ENCODE results near the gene BTN3A1.
"Not testable (repeated sequence)": the region's sequence is repeated elsewhere in the genome, so short reads cannot be mapped to it uniquely, and the experiment has no call there.

Gene BTN3A1

DNA sequence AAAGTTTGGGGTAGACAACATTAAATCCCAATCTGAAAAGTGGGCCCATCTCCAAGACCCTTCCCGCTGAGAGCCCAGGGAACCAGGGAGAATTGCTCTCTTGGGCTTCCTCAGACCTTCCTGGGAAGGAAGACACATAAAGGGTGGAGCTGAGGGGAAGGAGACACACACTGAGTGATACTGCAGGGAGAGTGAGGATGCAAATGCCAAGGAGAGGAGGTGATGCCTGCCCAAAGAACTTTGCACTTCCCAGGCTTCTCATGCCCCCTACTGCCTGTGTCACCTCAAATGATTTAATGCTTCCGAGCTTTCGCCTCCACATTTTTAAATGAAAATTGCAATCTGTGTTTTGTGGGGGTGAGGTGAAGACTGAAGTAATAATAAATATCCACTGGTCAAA, 48.2 kb downstream of the BTN3A1 start:
- DNase-seq: no peak

DNA sequence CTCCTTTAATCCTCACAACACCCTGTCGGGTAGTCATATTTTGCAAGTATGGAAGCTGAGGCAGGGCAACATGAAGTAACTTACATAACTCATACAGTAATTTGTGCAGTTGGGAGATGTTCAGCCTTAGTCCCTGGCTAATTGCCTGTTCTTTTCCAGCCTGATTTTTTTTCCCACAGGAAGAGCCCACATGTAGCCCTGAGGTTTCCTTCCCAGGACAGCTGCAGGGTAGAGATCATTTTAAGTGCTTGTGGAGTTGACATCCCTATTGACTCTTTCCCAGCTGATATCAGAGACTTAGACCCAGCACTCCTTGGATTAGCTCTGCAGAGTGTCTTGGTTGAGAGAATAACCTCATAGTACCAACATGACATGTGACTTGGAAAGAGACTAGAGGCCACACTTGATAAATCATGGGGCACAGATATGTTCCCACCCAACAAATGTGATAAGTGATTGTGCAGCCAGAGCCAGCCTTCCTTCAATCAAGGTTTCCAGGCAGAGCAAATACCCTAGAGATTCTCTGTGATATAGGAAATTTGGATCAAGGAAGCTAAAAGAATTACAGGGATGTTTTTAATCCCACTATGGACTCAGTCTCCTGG, 50.7 kb downstream of the BTN3A1 start:
- DNase-seq: no peak

DNA sequence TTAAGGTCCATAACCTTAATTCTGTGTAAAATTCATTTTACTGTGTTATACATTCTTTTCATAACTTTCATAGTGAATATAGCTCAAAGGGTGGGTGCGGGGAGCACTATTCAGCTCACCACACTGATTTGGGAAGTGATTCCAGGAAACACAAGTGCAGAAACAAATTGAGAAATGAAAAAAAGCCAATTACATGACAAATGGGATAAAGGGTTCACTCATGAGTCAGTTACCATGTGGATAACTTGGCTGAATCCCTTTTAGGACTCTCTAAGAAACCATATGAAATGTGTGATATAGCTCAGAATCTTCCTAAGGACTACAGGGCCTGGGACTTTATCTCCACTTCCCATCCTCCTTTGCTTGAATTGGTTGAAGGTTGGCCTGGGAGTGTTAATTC, 52.6 kb downstream of the BTN3A1 start:
- no peak for DNase-seq

DNA sequence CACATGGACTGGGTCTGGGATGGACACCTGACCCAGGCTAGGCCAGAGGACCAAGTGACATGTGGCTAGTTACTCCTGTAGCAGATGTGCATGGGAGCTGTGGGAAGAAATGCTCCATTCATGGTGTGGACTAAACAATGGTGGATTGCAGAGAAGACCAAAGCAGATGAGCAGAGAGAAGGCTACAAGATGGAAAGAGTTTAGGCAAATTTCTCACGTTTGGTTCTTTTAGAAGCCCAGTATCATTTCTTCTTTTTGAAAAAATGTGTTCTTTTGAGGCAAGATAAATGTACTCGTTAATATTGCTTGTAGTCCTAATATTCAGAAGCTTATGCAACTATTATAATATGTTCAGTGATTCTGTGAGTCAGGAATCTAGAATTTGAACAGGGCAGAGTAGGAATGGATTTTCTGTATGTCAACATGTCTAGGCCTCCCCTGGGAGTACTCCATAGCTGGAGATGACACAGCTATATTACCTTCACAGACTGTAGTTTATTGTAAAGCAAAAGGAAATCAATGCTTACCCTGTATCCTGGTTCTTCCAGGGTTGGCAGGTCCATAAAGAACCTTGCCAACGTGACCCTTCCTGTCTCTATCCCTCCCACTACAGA, 53.4 kb downstream of the BTN3A1 start:
- DNase-seq: no peak

DNA sequence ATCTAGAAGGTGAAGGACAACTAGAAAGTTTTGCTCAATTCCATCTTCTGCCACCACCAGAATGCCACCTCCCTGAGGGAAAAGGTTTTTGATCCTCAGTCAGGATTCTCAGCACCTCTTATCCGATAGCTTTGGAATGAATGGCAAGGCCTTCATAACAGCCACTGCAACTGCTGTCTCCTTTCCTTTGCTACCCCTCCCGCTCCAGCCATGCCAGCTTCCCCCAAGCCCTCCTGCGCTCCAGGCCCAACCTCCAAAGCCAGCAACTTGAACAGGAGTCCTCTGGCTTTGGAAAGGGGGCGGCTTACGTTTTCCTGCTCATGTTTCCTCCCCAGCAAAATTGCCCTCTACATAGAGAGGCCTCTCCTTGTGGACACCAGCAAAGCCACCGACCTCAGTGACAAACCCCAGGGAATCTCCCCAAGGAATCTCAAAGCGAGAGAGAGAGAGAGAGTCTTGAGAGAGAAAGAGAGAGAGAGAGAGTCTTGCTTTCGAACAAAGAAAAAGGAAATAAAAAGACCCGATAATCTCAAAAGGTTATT, 55.3 kb downstream of the BTN3A1 start:
- no peak for DNase-seq

DNA sequence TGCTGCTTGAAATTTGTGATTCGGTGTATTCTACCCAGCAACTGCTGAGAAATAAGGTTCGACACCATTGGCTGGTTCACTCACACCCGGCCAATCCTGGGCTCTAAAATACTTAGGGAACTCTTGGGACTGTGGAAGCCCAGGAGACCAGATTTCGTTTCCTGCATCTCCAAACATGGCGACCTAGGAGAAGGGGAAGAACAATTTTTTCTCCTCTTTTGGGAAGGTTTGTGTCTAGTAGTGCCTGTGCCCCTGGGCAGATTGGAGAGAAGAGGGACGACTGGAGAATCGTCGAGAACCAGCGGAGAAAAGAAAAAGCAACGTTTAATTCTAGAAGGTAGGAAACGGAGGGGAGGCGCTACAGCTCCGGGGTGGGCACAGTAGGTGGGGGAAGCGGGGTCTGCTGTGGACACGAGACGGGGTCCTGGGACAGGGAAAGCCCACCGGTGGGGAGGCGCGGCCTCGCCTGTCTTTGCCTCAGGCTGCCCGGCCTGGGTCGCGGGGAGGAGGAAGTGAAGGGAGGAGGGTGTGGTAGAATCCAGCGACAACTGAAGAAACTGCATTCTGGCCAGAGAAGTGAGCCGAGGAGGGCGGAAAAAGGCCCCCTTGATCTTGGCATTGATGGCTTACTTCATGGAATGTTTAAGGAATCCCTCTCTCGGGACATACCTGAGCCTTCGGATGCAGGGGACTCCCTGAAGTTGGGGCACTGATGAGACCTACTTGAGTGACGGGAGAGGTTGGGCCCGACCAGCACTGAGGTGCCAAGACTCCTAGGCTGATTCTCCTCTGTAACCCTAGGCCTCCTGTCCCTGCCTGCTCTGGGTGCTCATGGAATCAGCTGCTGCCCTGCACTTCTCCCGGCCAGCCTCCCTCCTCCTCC, 56.0 kb downstream of the BTN3A1 start, which contains the start of gene BTN2A1:
Gene BTN2A1 (plus strand): TSS at position 150 of the 883 bp plus-strand sequence. CDS start 682 bp downstream, at position 832.
- peak; percentile 87 for DNase-seq

DNA sequence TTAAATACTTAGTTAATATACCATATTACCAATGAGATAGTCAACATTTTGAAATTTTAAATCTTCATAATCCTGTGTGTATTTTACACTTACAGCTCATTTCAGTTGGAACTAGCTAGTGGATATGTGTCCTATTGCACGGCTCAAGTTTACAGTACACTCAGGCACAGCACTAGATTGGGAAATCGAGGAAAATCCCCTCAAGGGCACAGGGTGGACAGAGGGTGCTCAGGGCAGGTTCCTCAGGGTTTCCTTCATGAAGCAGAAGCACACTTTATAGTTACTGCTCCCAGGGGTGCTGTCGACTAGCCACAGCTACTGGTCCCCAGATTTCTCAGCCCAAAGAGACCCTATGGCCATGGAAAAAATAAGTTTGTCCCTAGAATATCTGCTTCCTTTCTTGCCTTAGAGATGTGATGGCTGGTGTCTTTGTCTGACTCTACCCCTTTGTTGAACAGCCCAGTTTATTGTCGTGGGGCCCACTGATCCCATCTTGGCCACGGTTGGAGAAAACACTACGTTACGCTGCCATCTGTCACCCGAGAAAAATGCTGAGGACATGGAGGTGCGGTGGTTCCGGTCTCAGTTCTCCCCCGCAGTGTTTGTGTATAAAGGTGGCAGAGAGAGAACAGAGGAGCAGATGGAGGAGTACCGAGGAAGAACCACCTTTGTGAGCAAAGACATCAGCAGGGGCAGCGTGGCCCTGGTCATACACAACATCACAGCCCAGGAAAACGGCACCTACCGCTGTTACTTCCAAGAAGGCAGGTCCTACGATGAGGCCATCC, 57.1 kb downstream of the BTN3A1 start:
- no peak for DNase-seq

DNA sequence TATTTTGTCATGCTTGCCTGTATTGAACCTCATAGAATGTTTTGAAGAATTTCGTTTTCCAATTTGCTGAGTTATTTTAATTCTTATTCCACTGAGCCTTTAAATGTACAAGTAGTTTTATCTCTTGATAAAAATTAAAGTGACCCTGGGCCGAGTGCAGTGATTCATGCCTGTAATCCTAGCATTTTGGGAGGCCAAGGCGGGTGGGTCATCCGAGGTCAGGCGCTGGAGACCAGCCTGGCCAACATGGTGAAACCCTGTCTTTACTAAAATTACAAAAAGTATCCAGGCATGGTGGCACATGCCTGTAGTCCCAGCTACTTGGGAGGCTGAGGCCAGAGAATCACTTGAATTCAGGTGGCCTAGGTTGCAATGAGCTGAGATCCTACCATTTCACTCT, 59.3 kb downstream of the BTN3A1 start:
- DNase-seq: not testable (repeated sequence)

DNA sequence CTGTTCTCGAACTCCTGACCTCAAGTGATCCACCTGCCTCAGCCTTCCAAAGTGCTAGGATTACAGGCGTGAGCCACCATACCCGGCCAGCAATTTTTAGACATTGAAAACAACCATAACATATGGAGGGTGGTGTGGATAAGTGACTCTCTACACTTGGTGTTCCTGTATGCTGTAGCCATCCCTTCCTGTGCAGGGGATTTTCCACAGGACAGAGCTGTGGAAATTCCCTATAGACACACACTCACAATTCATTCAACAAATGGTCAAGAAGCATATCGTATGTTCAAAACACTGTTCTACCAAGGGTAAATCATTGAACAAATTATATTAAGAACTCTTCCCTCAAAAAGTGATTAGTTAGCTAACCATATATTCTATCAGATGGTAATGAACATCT, 61.9 kb downstream of the BTN3A1 start:
- no peak for DNase-seq

DNA sequence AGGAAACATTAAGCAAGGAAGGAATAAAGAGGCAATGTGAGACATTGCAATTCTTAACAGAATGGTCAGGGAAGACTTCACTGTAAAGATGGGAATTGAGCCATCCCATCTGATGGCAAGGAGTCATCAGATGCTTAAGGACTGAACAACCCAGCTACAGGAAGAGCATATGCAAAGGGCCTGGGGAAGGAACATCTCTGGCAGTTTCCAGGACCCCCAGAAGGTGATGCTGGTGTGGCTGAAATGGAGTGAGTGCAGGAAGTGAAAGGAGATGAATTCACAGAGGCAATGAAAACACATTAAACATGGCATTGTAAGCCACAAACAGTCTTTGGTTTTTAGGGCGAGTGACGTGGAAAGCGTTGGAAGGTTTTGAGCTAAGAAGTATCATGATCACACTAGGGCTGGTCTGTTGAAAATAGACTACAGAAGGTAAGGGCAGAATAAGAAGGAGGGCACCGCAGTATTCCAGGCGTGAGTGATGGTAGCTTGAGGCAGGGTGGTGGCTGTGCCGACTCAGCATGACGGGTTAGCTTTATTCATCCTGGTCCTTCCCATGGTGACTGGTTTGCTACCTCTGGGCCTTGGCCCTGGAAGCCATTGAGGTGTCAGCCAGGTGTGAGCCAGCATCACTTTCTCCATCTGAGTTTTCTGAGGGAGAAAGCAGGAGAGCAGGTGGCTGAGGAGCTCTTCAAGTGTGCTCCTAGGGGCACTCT, 62.5 kb downstream of the BTN3A1 start:
- DNase-seq: no peak

Measured in CD4-positive, alpha-beta T cell treated with Interleukin-21 for 1 hour (primary cell).